Suprapubic skin (tissue), 3 donors: Measurements from ENCODE around the gene DNAH1.

Experiments used
- CTCF ChIP-seq, 2 donors: fragments of 200-600 bp in 1 of 2; fragments of 450-650 bp in 1 of 2; sonication (generic) in 1 of 2; IDR thresholded peaks; one replicate each; pipeline ENCODE4 v1.5.1; 2016 to 2019; ENCODE audit warnings: antibody characterized with exemption in 2 of 2, mild to moderate bottlenecking in 1 of 2, moderate library complexity in 1 of 2
- EP300 ChIP-seq: sonication (generic); formaldehyde crosslinking; IDR thresholded peaks from one replicate; pipeline ENCODE4 v1.6.1; 2017; ENCODE audit warnings: antibody characterized with exemption
- POLR2A ChIP-seq, 2 donors: fragments of 450-650 bp; IDR thresholded peaks; one replicate each; pipeline ENCODE4 v1.6.1; 2017; ENCODE audit warnings: antibody characterized with exemption in 2 of 2, mild to moderate bottlenecking in 2 of 2, moderate library complexity in 2 of 2

- TF ChIP-seq CTCF (IDR thresholded peaks at IDR 0.05) = no peak
- TF ChIP-seq POLR2A (IDR thresholded peaks at IDR 0.05) = no peak
- no peak for TF ChIP-seq EP300
These were observed 33.9 kb upstream of the DNAH1 start for GRCh38 chr3:52281981-52282801.
